Measurements from ENCODE around the gene TEX19.
"Not testable (repeated sequence)": the region's sequence is repeated elsewhere in the genome, so short reads cannot be mapped to it uniquely, and the experiment has no call there.

Gene TEX19

DNA sequence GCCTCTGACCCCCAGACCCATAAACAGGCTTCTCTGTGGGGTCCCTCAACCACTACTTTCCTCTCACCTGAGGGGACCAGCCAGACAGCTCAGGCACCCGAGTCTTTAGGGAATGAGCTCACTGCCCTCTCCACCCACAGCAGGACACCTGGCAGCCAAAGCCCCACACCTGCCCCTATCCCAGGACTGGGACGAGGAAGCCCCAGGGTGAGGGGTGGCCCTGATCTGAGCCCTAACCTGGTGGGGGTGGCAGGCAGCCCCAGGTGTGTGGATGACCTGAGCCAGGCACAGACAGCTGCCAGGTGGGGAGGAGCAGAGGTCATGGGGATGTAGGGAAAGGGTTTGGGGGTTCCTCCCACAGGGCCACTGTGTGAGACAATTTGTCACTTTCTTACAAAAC is 1.7 kb upstream of the TEX19 start:
- DNase-seq, result no peak

DNA sequence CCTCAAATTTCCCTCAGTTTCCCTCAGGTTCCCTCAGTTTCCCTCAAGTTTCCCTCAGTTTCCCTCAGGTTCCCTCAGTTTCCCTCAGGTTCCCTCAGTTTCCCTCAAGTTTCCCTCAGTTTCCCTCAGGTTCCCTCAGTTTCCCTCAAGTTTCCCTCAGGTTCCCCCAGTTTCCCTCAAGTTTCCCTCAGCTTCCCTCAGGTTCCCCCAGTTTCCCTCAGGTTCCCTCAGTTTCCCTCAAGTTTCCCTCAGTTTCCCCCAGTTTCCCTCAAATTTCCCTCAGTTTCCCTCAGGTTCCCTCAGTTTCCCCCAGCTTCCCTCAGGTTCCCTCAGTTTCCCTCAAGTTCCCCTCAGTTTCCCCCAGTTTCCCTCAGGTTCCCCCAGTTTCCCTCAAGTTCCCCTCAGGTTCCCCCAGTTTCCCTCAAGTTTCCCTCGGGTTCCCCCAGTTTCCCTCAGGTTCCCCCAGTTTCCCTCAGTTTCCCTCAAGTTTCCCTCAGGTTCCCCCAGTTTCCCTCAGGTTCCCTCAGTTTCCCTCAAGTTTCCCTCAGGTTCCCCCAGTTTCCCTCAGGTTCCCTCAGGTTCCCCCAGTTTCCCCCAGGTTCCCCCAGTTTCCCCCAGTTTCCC is 516 bp downstream of the TEX19 start:
- DNase-seq, result not testable (repeated sequence)

DNA sequence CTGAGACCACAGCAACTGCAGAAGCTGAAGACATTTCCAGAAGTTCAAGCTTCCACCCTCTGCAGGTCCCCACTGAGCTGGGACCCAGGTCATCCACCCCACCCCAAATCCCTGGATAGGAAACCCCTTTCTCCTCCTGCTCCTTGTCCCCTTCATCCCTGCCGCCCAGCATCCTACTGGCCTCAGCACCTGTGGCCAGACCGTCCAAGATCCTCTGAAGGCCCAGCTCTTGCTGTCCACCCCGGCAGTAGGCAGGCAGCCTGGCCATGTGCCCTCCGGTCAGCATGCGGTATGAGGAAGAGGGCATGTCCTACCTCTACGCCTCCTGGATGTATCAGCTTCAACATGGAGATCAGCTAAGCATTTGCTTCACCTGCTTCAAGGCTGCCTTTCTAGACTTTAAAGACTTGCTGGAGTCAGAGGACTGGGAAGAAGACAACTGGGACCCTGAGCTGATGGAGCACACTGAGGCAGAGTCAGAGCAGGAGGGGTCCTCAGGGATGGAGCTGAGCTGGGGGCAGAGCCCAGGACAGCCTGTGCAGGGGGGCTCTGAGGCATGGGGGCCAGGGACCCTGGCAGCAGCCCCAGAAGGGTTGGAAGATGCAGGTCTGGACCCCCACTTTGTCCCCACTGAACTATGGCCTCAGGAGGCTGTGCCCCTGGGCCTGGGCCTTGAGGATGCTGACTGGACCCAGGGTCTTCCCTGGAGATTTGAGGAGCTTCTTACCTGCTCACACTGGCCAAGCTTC is 3.0 kb downstream of the TEX19 start:
- DNase-seq, result no peak

DNA sequence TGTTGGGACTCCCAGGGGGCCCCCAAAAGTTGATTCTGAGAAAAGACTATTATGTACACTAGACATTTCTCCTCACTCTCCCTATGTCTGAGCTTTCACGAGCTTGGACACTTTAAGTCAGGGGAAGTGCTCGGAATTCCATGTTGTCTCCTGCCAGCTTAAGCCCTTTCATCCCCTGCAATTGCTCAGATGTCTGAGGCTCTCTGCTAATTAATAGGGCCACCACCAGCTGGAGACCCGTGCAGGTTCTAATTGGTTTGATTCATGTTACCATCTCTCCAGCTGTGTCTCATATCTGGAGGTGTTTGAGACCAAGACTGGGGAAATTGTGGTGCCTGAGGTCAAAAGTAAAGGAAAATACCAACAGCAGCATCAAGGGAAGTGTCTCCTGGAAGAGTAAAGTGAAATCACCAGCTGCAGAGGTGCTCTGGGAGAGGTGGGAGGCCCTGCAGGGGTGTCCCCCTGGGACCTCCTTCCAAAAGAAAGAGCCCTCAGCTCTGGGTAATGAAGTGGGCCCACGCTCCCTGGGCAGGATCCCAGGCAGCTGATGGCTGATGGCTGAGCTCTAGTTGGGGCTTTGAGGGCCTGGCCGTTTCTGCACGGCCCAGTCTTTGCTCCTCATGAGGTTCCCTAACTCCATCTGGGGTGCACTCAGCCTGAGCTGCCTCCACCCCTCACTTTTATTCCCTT is 6.7 kb downstream of the TEX19 start:
- no peak for DNase-seq

DNA sequence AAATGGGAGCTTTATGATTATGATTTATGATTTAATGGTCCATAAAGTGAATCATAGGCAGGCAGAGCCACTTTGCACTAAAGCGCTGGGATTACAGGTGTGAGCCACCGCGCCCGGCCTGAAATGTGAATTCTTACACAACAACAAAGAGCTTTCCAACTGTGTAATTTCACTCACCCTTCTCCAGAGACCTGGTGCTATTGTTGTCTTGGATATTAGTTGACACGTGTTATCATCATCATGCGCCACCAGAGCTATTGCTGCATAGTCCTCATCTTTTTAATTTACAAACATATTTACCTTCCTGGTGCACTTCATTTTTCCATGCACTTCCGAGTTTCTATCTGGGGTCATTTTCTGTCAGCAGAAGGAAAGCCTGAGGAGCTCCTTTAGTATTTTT is 7.7 kb downstream of the TEX19 start:
- DNase-seq, result no peak

DNA sequence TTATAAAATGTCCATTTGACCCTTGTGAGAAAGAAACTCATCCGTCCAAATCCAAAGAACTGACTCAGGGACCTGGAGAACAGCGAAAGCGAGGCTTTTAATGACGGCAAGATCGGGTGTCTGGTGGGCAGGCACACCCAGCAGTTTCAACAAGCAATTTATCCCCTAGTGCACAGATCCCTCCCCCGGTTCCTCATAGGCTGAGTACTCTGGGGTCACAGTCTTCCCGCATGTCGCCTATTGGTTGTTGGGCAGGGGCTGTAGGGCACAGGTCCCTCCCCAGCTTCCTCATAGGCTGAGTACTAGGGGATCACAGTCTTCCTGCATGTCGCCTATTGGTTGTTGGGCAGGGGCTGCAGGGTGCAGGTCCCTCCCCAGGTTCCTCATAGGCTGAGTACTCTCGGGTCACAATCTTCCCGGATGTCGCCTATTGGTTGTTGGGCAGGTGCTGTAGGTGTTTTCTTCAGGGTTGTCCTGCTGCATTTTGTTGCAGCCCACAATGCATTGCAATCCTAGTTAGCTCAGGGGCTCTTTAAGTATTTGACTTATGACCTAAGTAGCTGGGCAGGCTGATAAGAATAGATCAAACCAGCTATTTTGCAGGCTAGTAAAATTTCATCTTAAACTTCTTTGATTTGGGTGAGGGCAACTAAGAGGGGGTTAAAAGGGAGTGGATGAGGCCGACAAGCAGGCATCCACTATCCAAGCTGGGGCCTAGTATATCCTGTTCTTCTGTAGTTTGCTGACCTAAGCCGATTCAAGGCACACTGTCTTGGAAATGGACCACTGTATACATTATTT is 8.9 kb downstream of the TEX19 start:
- DNase-seq, result no peak

DNA sequence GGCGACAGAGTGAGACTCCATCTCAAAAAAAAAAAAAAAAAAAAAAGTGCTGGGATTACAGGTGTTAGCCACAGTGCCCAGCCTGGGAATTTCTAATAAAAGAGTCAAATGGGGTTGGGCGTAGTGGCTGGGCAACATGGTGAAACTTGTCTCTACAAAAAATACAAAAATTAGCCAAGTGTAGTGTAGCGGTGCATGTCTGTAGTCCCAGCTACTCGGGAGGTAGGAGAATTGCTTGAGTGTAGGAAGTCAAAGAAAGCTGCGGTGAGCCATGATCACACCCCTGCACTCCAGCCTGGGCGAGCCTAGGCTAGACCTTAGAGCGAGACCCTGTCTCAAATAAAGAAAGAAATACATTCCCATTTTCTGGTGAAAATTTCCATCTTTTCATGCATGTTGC is 10.2 kb downstream of the TEX19 start:
- DNase-seq, result no peak

DNA sequence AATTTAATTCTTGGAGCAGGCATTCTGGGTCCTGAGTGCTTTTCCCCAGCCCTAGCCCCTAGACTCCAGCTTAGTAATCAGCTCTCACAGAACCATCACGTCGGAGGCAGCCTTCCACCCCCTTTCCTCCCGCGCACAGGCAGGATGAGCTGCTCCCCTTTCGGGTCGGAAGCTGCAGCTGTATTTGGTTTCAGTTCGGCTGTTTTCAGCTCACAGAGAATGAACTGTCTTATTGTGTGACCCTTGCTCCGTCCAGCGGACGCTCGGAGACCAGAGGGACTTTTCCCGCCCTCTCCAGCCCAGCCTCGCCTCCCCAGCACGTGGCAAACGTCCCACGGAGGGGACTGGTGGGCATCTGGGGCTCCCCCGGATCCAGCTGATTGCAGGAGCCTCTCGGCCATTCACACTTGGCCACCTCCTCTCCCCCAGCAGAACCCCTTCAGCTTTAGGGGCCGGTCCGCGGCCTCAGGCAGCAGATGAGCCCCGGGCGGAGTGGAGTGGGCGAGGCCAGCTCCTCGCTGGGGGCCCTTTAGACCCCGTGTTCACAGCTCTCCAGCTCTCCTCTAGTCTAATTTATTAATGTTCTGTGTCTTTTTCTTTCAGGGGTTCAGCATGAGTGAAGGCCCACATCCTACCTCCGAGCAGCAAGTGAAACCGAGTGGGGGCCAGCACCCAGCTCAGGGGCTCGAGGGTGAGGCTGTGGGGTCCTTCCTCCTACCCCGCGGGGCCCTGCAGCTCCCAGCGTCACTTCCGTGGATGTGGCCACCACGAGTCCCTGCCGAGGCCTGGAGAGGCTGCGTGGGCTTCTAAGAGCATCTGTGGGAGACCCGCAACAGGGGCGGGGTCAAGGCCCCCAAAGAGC is 11.7 kb downstream of the TEX19 start:
- DNase-seq, result peak; percentile 37 to 49

DNA sequence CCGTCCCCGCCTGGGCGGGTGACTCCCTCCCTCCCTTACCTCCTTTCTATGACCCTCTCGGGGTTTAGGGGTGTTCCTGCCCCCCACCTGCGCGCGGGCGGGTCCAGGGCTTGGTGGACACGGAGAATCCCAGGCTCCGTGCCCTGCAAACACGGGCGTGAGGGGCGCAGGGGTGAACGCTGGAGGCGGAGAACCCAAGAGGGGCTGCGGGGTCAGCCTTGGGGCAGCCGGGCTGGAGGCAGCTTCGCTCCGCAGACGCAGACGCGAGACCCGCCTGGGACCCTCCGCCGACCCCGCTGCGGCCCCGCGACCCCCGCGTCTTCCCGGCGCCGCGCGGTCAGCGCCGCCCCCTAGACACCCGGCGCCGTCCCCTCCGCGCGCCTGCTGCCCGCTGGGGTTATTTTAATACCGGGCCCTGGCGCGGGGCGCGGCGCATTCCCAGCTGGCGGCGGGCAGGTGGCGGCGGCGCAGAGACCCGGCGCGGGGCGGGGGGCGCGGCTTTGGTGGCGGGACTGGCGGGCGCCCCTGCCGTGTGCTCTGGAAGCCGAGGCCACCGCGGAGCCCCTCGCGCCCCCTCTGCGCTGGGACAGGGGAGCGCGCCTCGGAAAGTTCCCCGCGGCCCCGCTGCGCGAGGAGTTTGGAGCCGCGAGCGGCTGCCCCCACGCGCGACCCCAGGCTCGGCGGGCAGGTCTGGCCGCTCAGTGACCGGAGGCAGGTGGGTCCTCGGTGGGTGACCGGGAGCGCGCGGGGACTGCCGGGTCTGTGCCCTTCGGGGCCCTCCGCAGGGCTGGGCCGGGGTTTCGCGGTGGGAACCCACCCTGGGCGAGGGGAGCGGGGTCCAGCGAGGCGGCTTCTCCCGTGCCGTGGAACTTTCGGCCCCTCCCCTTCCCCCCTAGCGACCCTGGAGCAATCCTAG is 12.5 kb downstream of the TEX19 start, which contains the start of gene UTS2R:
UTS2R (plus strand) TSS at position 433 of the 916 bp plus-strand sequence. CDS start 2,560 bp downstream, outside the sequence.
- DNase-seq, result no peak

DNA sequence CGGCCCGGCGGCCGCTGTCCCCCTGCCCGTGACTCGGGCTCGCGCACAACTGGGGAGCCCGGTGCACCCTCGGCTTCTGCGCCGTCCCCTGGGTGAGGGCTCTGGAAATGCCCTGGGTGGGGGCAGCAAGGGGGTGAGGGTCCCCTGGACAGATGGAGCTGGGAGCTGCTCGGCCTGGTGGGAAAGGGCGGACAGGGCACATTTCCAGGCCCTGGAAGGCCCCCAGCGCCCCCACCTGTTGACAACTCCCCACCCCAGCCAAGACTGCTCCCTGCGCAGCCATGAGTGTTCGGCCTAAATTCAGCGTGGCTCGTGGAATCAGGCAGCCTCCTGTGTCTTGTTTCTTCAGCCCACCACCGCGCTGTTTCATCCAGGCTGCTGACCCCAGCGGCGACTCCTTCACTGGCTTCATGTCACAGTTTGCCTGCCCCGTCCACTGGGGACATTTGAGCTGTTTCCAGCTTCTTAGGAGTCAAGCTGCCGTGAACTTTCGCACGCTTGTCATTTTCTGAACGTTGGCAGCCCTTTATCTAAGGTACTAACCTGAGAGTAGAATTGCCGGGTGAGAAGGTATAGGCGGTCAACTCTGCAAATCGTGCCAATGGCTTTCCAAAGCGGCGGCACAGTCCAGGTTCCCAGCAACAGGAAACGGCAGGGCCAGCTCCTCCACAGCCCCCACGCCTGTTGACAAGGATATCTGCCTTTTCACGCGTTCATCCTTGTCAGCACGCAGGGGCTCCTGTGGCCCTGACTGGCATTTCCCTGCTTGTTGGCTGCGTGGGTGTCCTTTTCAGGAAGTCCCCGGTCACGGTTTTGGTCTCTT is 13.4 kb downstream of the TEX19 start:
- DNase-seq, result no peak

DNA sequence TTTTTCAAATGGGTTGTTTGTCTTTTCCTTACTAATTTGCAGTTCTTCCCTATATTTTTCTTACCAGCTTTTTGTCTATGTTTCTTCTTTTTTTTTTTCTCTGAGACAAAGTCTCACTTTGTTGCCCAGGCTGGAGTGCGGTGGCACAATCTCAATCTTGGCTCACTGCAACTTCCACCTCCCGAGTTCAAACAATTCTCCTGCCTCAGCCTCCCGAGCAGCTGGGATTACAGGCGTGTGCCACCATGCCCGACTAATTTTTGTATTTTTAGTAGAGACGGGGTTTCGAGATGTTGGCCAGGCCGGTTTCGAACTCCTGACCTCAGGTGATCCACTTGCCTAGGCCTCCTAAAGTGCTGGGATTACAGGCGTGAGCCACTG is 14.0 kb downstream of the TEX19 start:
- not testable (repeated sequence) for DNase-seq

DNA sequence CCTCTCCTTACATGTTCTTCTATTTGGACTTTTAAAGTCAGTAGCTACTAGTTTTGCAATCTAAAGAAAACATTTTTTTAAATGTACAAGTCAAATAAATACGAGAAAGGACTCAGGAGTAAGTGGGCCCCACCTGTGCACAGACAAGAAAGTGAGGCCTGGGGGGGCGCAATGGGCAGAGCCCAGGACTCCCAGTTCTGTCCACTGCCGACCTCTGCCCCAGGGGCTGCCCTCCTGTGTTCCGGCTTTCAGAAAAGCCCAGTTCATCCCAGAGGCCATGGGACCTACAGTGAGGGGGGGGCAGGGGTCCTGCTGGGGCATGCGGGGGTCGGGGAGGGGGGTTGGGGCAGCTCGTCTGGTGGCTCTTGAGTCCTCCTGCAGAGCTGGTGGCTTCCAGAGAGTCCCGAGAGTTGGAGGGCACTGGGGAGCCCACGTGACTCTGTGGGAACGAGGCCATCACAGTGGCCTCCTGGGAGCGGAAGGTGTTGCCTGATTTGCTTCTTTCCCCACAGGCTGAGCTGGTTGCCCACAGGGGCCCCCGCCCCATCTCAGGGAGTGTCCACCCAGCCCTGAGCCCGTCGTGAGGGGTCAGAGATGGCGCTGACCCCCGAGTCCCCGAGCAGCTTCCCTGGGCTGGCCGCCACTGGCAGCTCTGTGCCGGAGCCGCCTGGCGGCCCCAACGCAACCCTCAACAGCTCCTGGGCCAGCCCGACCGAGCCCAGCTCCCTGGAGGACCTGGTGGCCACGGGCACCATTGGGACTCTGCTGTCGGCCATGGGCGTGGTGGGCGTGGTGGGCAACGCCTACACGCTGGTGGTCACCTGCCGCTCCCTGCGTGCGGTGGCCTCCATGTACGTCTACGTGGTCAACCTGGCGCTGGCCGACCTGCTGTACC is 14.9 kb downstream of the TEX19 start:
- DNase-seq, result no peak

DNA sequence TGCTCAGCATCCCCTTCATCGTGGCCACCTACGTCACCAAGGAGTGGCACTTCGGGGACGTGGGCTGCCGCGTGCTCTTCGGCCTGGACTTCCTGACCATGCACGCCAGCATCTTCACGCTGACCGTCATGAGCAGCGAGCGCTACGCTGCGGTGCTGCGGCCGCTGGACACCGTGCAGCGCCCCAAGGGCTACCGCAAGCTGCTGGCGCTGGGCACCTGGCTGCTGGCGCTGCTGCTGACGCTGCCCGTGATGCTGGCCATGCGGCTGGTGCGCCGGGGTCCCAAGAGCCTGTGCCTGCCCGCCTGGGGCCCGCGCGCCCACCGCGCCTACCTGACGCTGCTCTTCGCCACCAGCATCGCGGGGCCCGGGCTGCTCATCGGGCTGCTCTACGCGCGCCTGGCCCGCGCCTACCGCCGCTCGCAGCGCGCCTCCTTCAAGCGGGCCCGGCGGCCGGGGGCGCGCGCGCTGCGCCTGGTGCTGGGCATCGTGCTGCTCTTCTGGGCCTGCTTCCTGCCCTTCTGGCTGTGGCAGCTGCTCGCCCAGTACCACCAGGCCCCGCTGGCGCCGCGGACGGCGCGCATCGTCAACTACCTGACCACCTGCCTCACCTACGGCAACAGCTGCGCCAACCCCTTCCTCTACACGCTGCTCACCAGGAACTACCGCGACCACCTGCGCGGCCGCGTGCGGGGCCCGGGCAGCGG is 15.7 kb downstream of the TEX19 start:
- no peak for DNase-seq

DNA sequence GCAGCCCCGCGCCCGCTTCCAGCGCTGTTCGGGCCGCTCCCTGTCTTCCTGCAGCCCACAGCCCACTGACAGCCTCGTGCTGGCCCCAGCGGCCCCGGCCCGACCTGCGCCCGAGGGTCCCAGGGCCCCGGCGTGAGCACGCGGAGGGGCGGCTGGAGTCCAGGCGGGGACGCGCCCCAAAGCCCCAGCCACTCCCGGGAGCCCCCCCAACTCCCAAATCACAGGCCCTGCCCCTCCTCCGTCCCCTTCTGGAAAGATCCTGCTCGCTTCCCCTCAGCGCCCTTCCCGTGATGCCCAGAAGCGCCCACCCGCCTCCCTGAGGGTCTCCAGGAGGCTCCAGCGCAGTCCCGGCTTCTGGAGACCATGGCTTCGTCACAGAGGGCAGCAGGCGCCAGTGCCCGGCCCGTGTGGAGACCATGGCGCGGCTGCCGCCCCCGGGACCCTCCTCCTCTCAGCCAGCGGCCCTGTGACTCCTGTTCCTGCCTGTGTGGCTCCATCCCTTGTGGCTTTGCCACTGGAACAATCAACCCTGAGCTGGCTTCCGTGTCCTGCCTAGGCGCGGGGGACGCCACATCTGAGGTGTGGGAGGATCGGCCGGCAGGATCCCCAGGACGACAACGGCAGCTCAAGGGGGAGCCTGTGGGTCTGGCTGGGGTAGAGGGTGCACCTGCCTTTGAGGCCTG is 16.5 kb downstream of the TEX19 start:
- no peak for DNase-seq

DNA sequence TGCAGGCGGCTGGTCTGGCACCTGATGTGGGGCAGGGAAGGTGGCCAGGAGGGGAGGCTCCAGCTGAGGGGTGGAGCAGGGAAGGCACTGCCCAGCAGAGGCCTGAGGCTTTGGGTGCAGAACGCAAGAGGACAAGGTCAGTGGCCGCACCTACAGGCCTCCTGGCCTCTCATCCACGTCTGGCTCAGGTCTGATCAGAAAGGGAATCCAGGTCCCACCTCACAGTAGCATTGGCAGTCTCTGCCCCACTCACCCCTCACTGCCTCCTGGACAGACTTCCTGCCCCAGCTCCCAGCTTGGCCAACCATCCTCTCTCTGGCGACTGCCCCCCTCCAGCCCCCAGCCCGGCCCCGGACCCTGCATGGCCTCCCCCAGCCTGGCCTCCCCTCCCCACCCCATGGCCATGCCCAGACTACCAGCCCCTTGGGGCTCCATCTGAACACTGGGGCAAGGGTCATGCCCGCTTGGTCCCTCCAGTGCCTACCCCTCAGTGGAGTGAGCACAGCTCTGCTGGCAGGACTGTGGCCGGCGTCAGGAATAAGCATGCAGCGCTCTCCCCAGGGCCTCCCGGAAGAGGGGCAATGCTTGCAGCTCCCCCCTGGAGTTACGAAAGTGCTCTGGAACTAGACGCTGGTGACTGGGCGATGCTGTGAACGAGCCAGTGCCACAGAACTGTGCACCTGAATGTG is 17.1 kb downstream of the TEX19 start:
- no peak for DNase-seq

DNA sequence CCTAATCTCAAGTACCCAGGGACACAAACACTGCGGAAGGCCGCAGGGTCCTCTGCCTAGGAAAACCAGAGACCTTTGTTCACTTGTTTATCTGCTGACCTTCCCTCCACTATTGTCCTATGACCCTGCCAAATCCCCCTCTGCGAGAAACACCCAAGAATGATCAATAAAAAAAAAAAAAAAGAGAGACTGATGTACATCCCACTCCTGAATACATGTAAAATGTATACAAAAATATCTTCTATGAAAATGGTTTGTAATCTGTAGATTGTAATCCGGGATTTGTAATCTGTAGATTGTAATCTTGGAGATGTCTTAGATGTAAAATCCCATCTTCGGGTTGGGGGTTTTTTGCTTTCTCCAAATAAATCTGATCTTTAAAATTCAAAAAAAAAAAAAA is 18.2 kb downstream of the TEX19 start:
- not testable (repeated sequence) for DNase-seq
